H9 (cell line): Measurements from ENCODE around the gene DLG5. TPM values are rescaled to one million over a fixed set of nuclear protein-coding genes. Genes with fewer than 3 reads are reported as not detected.
A peak's percentile ranks its signal among the peaks of the same experiment; 100 is the strongest.

ENCODE experiments used
- DNase-seq: peaks from one replicate; pipeline ENCODE4 v3.0.0-alpha.2; 2017
- H2AFZ ChIP-seq: one replicate; pipeline ENCODE4 v1.6.1; 2013; ENCODE audit warnings: mild to moderate bottlenecking, low read length, control low read depth, moderate library complexity
- H2AK5ac ChIP-seq: 2 replicates; pipeline ENCODE4 v1.6.1; 2013; ENCODE audit warnings: low read length, control low read depth, mixed read lengths; ENCODE audit not compliant: insufficient read length
- H2BK120ac ChIP-seq: one replicate; pipeline ENCODE4 v1.6.1; 2013; ENCODE audit warnings: low read depth, mild to moderate bottlenecking, low read length, control low read depth, inconsistent platforms; ENCODE audit not compliant: poor library complexity, severe bottlenecking
- H2BK12ac ChIP-seq: 2 replicates; pipeline ENCODE4 v1.6.1; 2013; ENCODE audit warnings: low read length, control low read depth, mixed read lengths, low read depth; ENCODE audit not compliant: insufficient read length
- H2BK15ac ChIP-seq: 2 replicates; pipeline ENCODE4 v1.6.1; 2013; ENCODE audit warnings: low read depth, low read length, control low read depth
- H2BK20ac ChIP-seq: one replicate; pipeline ENCODE4 v1.6.1; 2013; ENCODE audit warnings: low read depth, mild to moderate bottlenecking, low read length, control low read depth, inconsistent platforms; ENCODE audit not compliant: poor library complexity, severe bottlenecking
- H2BK5ac ChIP-seq: 2 replicates; pipeline ENCODE4 v1.6.1; 2013; ENCODE audit warnings: low read length, control low read depth, mixed read lengths; ENCODE audit not compliant: insufficient read length
- H3K14ac ChIP-seq: 2 replicates; pipeline ENCODE4 v1.6.1; 2013; ENCODE audit warnings: low read length, control low read depth; ENCODE audit not compliant: insufficient read depth
- H3K18ac ChIP-seq: 2 replicates; pipeline ENCODE4 v1.6.1; 2013; ENCODE audit warnings: low read depth, mild to moderate bottlenecking, mixed read lengths, low read length, control low read depth; ENCODE audit not compliant: insufficient read length
- H3K23ac ChIP-seq: 2 replicates; pipeline ENCODE4 v1.6.1; 2013; ENCODE audit warnings: low read length, control low read depth, mixed read lengths, low read depth; ENCODE audit not compliant: insufficient read length
- H3K23me2 ChIP-seq: 2 replicates; pipeline ENCODE4 v1.6.1; 2013; ENCODE audit warnings: low read depth, mild to moderate bottlenecking, mixed read lengths, low read length, control low read depth; ENCODE audit not compliant: insufficient read length, poor library complexity, severe bottlenecking
- H3K27ac ChIP-seq: 2 replicates; pipeline ENCODE4 v1.5.1; 2013; ENCODE audit warnings: low read length, control low read depth, mixed read lengths, low read depth; ENCODE audit not compliant: insufficient read length
- H3K27me3 ChIP-seq: 2 replicates; pipeline ENCODE4 v1.6.1; 2013; ENCODE audit warnings: low read length, control low read depth, inconsistent platforms; ENCODE audit not compliant: insufficient read depth
- H3K4ac ChIP-seq: 2 replicates; pipeline ENCODE4 v1.6.1; 2013; ENCODE audit warnings: low read depth, mild to moderate bottlenecking, control low read depth, inconsistent platforms, low read length, moderate library complexity
- H3K4me1 ChIP-seq: 2 replicates; pipeline ENCODE4 v1.6.1; 2013; ENCODE audit warnings: low read length, control low read depth, inconsistent platforms; ENCODE audit not compliant: insufficient read depth
- H3K4me2 ChIP-seq: 2 replicates; pipeline ENCODE4 v1.6.1; 2013; ENCODE audit warnings: low read length, control low read depth, mixed read lengths; ENCODE audit not compliant: insufficient read length, insufficient read depth
- H3K56ac ChIP-seq: 2 replicates; pipeline ENCODE4 v1.6.1; 2013; ENCODE audit warnings: low read depth, mild to moderate bottlenecking, mixed read lengths, low read length, control low read depth; ENCODE audit not compliant: insufficient read length
- H3K79me1 ChIP-seq: 2 replicates; pipeline ENCODE4 v1.6.1; 2013; ENCODE audit warnings: low read depth, mild to moderate bottlenecking, moderate library complexity, low read length, control low read depth, inconsistent platforms; ENCODE audit not compliant: insufficient read depth, poor library complexity, severe bottlenecking
- H3K79me2 ChIP-seq: 2 replicates; pipeline ENCODE4 v1.6.1; 2013; ENCODE audit warnings: low read length, control low read depth, inconsistent platforms; ENCODE audit not compliant: insufficient read depth
- H3K9ac ChIP-seq: 2 replicates; pipeline ENCODE4 v1.6.1; 2013; ENCODE audit warnings: low read length, control low read depth, mixed read lengths; ENCODE audit not compliant: insufficient read length; ENCODE audit errors: extremely low read depth
- H3K9me3 ChIP-seq: one replicate; pipeline ENCODE4 v1.6.1; 2013; ENCODE audit warnings: low read depth, low read length, inconsistent platforms; ENCODE audit not compliant: control insufficient read depth
- H3T11ph ChIP-seq: one replicate; pipeline ENCODE4 v1.6.1; 2013; ENCODE audit warnings: mild to moderate bottlenecking, low read length, control low read depth, inconsistent platforms
- H4K20me1 ChIP-seq: one replicate; pipeline ENCODE4 v1.6.1; 2013; ENCODE audit not compliant: control insufficient read depth, insufficient read length, insufficient read depth
- H4K5ac ChIP-seq: 2 replicates; pipeline ENCODE4 v1.6.1; 2013; ENCODE audit warnings: low read depth, mild to moderate bottlenecking, mixed read lengths, low read length, control low read depth; ENCODE audit not compliant: insufficient read length
- H4K8ac ChIP-seq: replicated peaks from 2 replicates; pipeline ENCODE4 v1.6.1; 2013; ENCODE audit warnings: low read length, control low read depth, mixed read lengths, low read depth; ENCODE audit not compliant: insufficient read length
- H4K91ac ChIP-seq: 2 replicates; pipeline ENCODE4 v1.6.1; 2013; ENCODE audit warnings: low read depth, mild to moderate bottlenecking, moderate library complexity, mixed read lengths, low read length, control low read depth; ENCODE audit not compliant: insufficient read length
- H3K27ac Mint-ChIP-seq, 3 experiments: 2 replicates in 2 of 3; 3 replicates in 1 of 3; pipeline ENCODE4 v1.8.0; 2020 to 2021; ENCODE audit warnings: mixed read lengths in 3 of 3, mild to moderate bottlenecking in 1 of 3, moderate library complexity in 1 of 3
- H3K27me3 Mint-ChIP-seq: 2 replicates; pipeline ENCODE4 v1.8.0; 2021; ENCODE audit warnings: low read depth, mild to moderate bottlenecking, moderate library complexity, mixed read lengths
- H3K36me3 Mint-ChIP-seq, 3 experiments: 2 replicates in 2 of 3; 3 replicates in 1 of 3; pipeline ENCODE4 v1.8.0; 2020 to 2021; ENCODE audit warnings: low read depth in 3 of 3, mixed read lengths in 3 of 3; ENCODE audit not compliant: insufficient read depth in 1 of 3
- H3K4me1 Mint-ChIP-seq, 2 experiments: 2 replicates each; pipeline ENCODE4 v1.8.0; 2020; ENCODE audit warnings: mixed read lengths in 2 of 2
- H3K4me3 Mint-ChIP-seq, 2 experiments: 2 replicates in 1 of 2; 3 replicates in 1 of 2; pipeline ENCODE4 v1.8.0; 2020 to 2021; ENCODE audit warnings: mild to moderate bottlenecking in 2 of 2, mixed read lengths in 2 of 2, moderate library complexity in 1 of 2
- H3K9me3 Mint-ChIP-seq, 2 experiments: 2 replicates in 1 of 2; 3 replicates in 1 of 2; pipeline ENCODE4 v1.8.0; 2020; ENCODE audit warnings: mild to moderate bottlenecking in 2 of 2, mixed read lengths in 2 of 2, moderate library complexity in 1 of 2
- WGBS: extraction: QIAGEN DNeasy Blood & Tissue Kit; methylation state at CpG from one replicate; pipeline ENCODE4 v1.1.7; 2013; ENCODE audit warnings: missing lambda C conversion rate, low lambda C conversion rate, mixed read lengths; ENCODE audit not compliant: insufficient read length; ENCODE audit errors: extremely low coverage; 5-methylcytosine and 5-hydroxymethylcytosine counted together
- total RNA-seq: library from RNA; stranded (reverse); gene quantifications from 2 replicates; pipeline ENCODE4 v1.2.1, GENCODE V29; 2021
- TF ChIP-seq, protein P1 (sequence below): fragments of 200-600 bp; sonication (generic); conservative IDR thresholded peaks from 3 replicates; pipeline ENCODE4 v1.8.0; 2021; ENCODE audit warnings: antibody characterized with exemption, mild to moderate bottlenecking

The DLG5 gene
- total RNA-seq, 1 experiment from 2014 or later, result 67.4 TPM

DNA sequence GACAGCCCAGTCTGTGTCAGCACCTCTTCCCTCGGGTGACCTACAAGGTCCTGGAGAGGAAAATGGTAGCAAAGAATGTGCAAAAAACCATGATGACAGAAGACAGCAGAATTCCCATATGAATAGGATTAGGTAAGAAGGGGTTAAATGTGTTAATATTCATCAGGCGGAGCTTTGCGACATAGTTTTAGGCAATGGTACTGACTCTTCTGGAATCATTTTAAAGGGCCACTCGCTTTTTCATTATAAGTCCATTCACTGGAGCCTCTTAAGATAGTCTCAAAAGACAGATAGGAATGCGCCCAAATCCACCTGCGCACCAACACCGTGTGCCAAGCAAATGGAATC, 38.2 kb downstream of the DLG5 start:
- peak overlapping the region; percentile 30 to 71; a peak in 4 of 5 replicates for H3K4me3 Mint-ChIP-seq
- H3K9me3 Mint-ChIP-seq, result no peaks in the 10 kb centered on the region
- H2AFZ ChIP-seq, result no peak overlapping the region
- H3K18ac ChIP-seq, result no peak overlapping the region
- no peak overlapping the region for H3K14ac ChIP-seq
- no peak overlapping the region for H2BK20ac ChIP-seq
- no peak overlapping the region for H3T11ph ChIP-seq
- H3K23me2 ChIP-seq, result no peaks in the 10 kb centered on the region
- no peak overlapping the region for H4K91ac ChIP-seq
- H3K4me1 Mint-ChIP-seq, result peaks cover 80 to 84% of the 10 kb centered on the region in 2 experiments
- no peak overlapping the region for H2BK15ac ChIP-seq
- no peaks in the 10 kb centered on the region for H4K20me1 ChIP-seq
- no CpG with 5 or more reads among the region's 7 CpGs for WGBS
- no peak overlapping the region for H2BK12ac ChIP-seq
- peaks cover 16% of the 10 kb centered on the region for H3K4me1 ChIP-seq
- H3K27me3 Mint-ChIP-seq, result no peaks in the 10 kb centered on the region
- H3K9ac ChIP-seq, result no peak overlapping the region
- TF ChIP-seq, protein P1, sequence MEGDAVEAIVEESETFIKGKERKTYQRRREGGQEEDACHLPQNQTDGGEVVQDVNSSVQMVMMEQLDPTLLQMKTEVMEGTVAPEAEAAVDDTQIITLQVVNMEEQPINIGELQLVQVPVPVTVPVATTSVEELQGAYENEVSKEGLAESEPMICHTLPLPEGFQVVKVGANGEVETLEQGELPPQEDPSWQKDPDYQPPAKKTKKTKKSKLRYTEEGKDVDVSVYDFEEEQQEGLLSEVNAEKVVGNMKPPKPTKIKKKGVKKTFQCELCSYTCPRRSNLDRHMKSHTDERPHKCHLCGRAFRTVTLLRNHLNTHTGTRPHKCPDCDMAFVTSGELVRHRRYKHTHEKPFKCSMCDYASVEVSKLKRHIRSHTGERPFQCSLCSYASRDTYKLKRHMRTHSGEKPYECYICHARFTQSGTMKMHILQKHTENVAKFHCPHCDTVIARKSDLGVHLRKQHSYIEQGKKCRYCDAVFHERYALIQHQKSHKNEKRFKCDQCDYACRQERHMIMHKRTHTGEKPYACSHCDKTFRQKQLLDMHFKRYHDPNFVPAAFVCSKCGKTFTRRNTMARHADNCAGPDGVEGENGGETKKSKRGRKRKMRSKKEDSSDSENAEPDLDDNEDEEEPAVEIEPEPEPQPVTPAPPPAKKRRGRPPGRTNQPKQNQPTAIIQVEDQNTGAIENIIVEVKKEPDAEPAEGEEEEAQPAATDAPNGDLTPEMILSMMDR, result no peak
- no peak for DNase-seq
- H3K27ac Mint-ChIP-seq, result peak overlapping the region; percentile 92 to 97 (median 95)
- no peaks in the 10 kb centered on the region for H3K9me3 ChIP-seq
- H3K27ac ChIP-seq, result no peak overlapping the region
- H4K8ac ChIP-seq, result no peak overlapping the region
- H2BK5ac ChIP-seq, result no peak overlapping the region
- peaks cover 0 to 3% (median 1%) of the 10 kb centered on the region in 3 experiments; a peak in 2 of 7 replicates for H3K36me3 Mint-ChIP-seq
- no peak overlapping the region for H3K4ac ChIP-seq
- H3K4me2 ChIP-seq, result peak overlapping the region; percentile 25
- H2AK5ac ChIP-seq, result no peak overlapping the region
- H3K79me1 ChIP-seq, result no peaks in the 10 kb centered on the region
- H3K27me3 ChIP-seq, result no peaks in the 10 kb centered on the region
- no peak overlapping the region for H3K23ac ChIP-seq
- H4K5ac ChIP-seq, result no peak overlapping the region
- H2BK120ac ChIP-seq, result no peak overlapping the region
- H3K56ac ChIP-seq, result no peak overlapping the region
- H3K79me2 ChIP-seq, result peaks cover 15% of the 10 kb centered on the region; the same call in 1 of the 2 replicates
